Heart left ventricle (tissue), 16 donors: ENCODE results near the gene ANTKMT. TPM values are rescaled to one million over a fixed set of nuclear protein-coding genes. Genes with fewer than 3 reads are reported as not detected.
A peak's percentile ranks its signal among the peaks of the same experiment; 100 is the strongest.

Source experiments
- ATAC-seq, 4 donors: fragments of 200-7000 bp; cut with Tn5 transposase; one replicate each; pipeline ENCODE4 v1.9.1; 2020 to 2022; ENCODE audit warnings: moderate library complexity in 4 of 4, mild to moderate bottlenecking in 3 of 4, moderate number of reproducible peaks in 1 of 4
- DNase-seq, 5 donors: peaks; one replicate each; pipeline ENCODE4 v3.0.0-alpha.2; 2020
- H3K27ac ChIP-seq, 12 donors: fragments of 200-600 bp; sonication (generic) in 4 of 12; one replicate each; pipeline versions ENCODE4 v1.5.0 to v1.8.0; 2016 to 2022; ENCODE audit warnings: mild to moderate bottlenecking in 2 of 12
- H3K27me3 ChIP-seq, 9 donors: fragments of 200-600 bp; sonication (generic) in 2 of 9; one replicate each; pipeline versions ENCODE4 v1.5.1 to v1.8.0; 2016 to 2022; ENCODE audit warnings: mild to moderate bottlenecking in 3 of 9
- H3K36me3 ChIP-seq, 9 donors: fragments of 200-600 bp; sonication (generic) in 2 of 9; one replicate each; pipeline versions ENCODE4 v1.5.0 to v1.8.0; 2018 to 2022; ENCODE audit warnings: mild to moderate bottlenecking in 2 of 9
- H3K4me1 ChIP-seq, 12 donors: fragments of 200-600 bp; sonication (generic) in 4 of 12; one replicate each; pipeline versions ENCODE4 v1.5.0 to v1.8.0; 2016 to 2022; ENCODE audit warnings: mild to moderate bottlenecking in 3 of 12
- H3K4me3 ChIP-seq, 12 donors: fragments of 200-600 bp; sonication (generic) in 4 of 12; one replicate each; pipeline versions ENCODE4 v1.5.0 to v1.8.0; 2017 to 2022; ENCODE audit warnings: mild to moderate bottlenecking in 9 of 12, moderate library complexity in 4 of 12
- H3K9me3 ChIP-seq, 12 donors: fragments of 200-600 bp; sonication (generic) in 4 of 12; one replicate each; pipeline versions ENCODE4 v1.5.0 to v1.8.0; 2016 to 2022; ENCODE audit warnings: mild to moderate bottlenecking in 1 of 12
- CTCF ChIP-seq, 12 donors: fragments of 200-600 bp; sonication (generic) in 4 of 12; IDR thresholded peaks; one replicate each; pipeline versions ENCODE4 v1.5.0 to v1.8.0; 2018 to 2022; ENCODE audit warnings: antibody characterized with exemption in 12 of 12, mild to moderate bottlenecking in 5 of 12
- POLR2A ChIP-seq, 2 donors: fragments of 450-650 bp; IDR thresholded peaks; one replicate each; pipeline ENCODE4 v1.6.1; 2017; ENCODE audit warnings: antibody characterized with exemption in 2 of 2, mild to moderate bottlenecking in 2 of 2, moderate library complexity in 2 of 2
- WGBS, 4 donors: extraction: QIAGEN DNeasy Blood & Tissue Kit in 2 of 4; methylation state at CpG; one replicate each; pipeline versions ENCODE4 v1.1.5 to v1.1.7; 2013 to 2018; 5-methylcytosine and 5-hydroxymethylcytosine counted together
- intact Hi-C, 10 donors: fragments of 100-400 bp; cut with DNase I; formaldehyde crosslinking; loops; one replicate each; pipeline versions ENCODE4 v1.11.1 to v1.14.2; 2022
- polyA plus RNA-seq, 2 donors: library from polyadenylated mRNA; stranded (reverse); fragments of 200-250 nt; gene quantifications; one replicate each; pipeline ENCODE4 v1.2.3, GENCODE V29; 2013
- total RNA-seq, 9 donors: library from RNA; depleted of rRNA in 2 of 9; stranded (reverse); fragments of >200 nt in 2 of 9; fragmentation: NEBNext Ultra II Directional in 3 of 9; extraction: Animal tissue kit (Norgen Biotek cat#: 25700) in 3 of 9; gene quantifications; one replicate each; pipeline versions ENCODE4 v1.1.0 to v1.2.4, GENCODE V29; 2016 to 2023
- donor health status: ischemic (EF 13 %, LVEDD 7.1; RV severe dilation, severe dysfunction).
- donor health status: healthy with polysubstance abuse.
- donor health status: DM: no; HTN: yes; CAD: no.
- donor health status: DM: no; HTN: no; CAD: no.
- donor health status: ischemic (EF 25% LVEDD 6.9; RV normal size, moderate dysfunction).
- donor health status: ischemic (EF 25% LVEDD 5.7; RV mildly dilated, moderate dysfunction).
- donor health status: healthy.
- donor health status: DM: yes; HTN: yes; CAD: no.
- donor health status: ischemic (EF 35%, LVEDD 5.7; RV mildly dilated, moderate dysfunction).
- donor health status: nonischemic (EF 11% LVEDD 7.7; RV severe dilation, severe dysfunction).
- donor health status: DM: yes; HTN: yes; CAD: no.
- donor health status: PGD.
- donor health status: ischemic (EF 29% LVEDD 5.4; RV normal size, mild dysfunction).
- donor health status: nonischemic (EF 23%, LVEDD 6.1; RV moderate dilation, normal function).

Gene ANTKMT
- total and polyA plus RNA-seq, 11 donors: 22.9 to 48.6 (median 36.0) TPM

GRCh38 chr16:764184-764750 lies 43.3 kb downstream of the ANTKMT start:
- Histone ChIP-seq H3K27me3 (peaks cover 0 to 20% (median 0%) of the 10 kb centered on the region in 9 donors), H3K4me3 (no peak overlapping the region), H3K4me1 (no peaks in the 10 kb centered on the region), H3K36me3 (no peaks in the 10 kb centered on the region), H3K9me3 (no peaks in the 10 kb centered on the region), H3K27ac (no peak overlapping the region)
- intact Hi-C loops: no loop called here
- DNase-seq: no peak
- WGBS, 4 donors: 63 to 69% (median 67%) methylated on average over 19 to 20 of the region's 20 CpGs
- no peak for ATAC-seq
- no peak for TF ChIP-seq CTCF (IDR thresholded peaks at IDR 0.05)
- TF ChIP-seq POLR2A (IDR thresholded peaks at IDR 0.05): no peak

- no peaks in the 10 kb centered on the region for H3K36me3 ChIP-seq
- DNase-seq (peak in 1 of 5 donors; percentile 4), ATAC-seq (no peak)
- no peaks in the 10 kb centered on the region for H3K9me3 ChIP-seq
- TF ChIP-seq CTCF (IDR thresholded peaks at IDR 0.05) (no peak), POLR2A (IDR thresholded peaks at IDR 0.05) (no peak)
- H3K27ac ChIP-seq: no peak overlapping the region
- H3K4me1 ChIP-seq: no peaks in the 10 kb centered on the region
- no peak overlapping the region for H3K4me3 ChIP-seq
- WGBS, 4 donors: 85 to 87% (median 86%) methylated on average over 16 to 38 of the region's 38 CpGs
- peaks cover 0 to 27% (median 0%) of the 10 kb centered on the region in 9 donors for H3K27me3 ChIP-seq
- intact Hi-C loops: no loop called here
Measured at GRCh38 chr16:764848-765487, 44.0 kb downstream of the ANTKMT start.

- H3K27me3 ChIP-seq: peaks cover 0 to 28% (median 0%) of the 10 kb centered on the region in 9 donors
- TF ChIP-seq CTCF (IDR thresholded peaks at IDR 0.05): no peak
- no peak for TF ChIP-seq POLR2A (IDR thresholded peaks at IDR 0.05)
- no peaks in the 10 kb centered on the region for H3K9me3 ChIP-seq
Measured at GRCh38 chr16:765488-765865, 44.5 kb downstream of the ANTKMT start.

GRCh38 chr16:766008-766819 lies 45.3 kb downstream of the ANTKMT start:
- no peak for TF ChIP-seq POLR2A (IDR thresholded peaks at IDR 0.05)
- no peak for TF ChIP-seq CTCF (IDR thresholded peaks at IDR 0.05)
- H3K9me3 ChIP-seq: no peaks in the 10 kb centered on the region
- H3K4me1 ChIP-seq: no peaks in the 10 kb centered on the region
- no peak overlapping the region for H3K27ac ChIP-seq
- no peak overlapping the region for H3K4me3 ChIP-seq
- no peak for ATAC-seq
- 82 to 86% (median 83%) methylated on average over 24 to 29 of the region's 29 CpGs for WGBS, 4 donors
- intact Hi-C loops: no loop called here
- H3K36me3 ChIP-seq: no peaks in the 10 kb centered on the region
- DNase-seq: peak in 1 of 5 donors; percentile 2
- peaks cover 0 to 28% (median 0%) of the 10 kb centered on the region in 9 donors for H3K27me3 ChIP-seq

More at GRCh38 chr16:765488-765865, 44.5 kb downstream of the ANTKMT start:
- H3K36me3 ChIP-seq: no peaks in the 10 kb centered on the region
- no peak overlapping the region for H3K27ac ChIP-seq
- no peak for ATAC-seq
- intact Hi-C loops: no loop called here
- no peak for DNase-seq
- 91 to 95% (median 91%) methylated on average over 20 to 29 of the region's 29 CpGs for WGBS, 4 donors
- no peak overlapping the region for H3K4me3 ChIP-seq
- no peaks in the 10 kb centered on the region for H3K4me1 ChIP-seq
